ENCODE results near the gene LPP. TPM values are rescaled to one million over a fixed set of nuclear protein-coding genes. Genes with fewer than 3 reads are reported as not detected.
A peak's percentile ranks its signal among the peaks of the same experiment; 100 is the strongest.

LPP gene
- total RNA-seq, 1 donor from 2014 or later = 96.7 TPM

DNA sequence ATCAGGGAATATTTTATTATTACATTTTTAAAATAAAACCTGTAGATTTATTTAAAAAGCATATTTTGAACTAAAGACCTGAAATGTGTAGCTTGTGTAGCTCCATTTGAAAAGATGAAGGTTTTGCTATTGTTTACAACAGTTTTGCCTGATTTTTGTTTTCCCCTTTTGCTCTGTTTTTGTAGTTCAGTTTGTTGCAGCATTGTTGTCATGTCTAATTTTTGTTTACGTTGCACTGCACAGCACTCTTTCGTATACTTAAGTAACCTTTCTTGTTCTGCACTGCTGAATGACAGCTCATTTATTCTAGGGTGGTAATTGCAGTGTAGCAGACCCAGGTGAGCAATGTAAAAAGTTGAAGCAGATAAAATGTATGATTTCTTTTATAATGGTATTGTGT lies 435.8 kb downstream of the LPP start:
- H3K9me3 Mint-ChIP-seq = no peaks in the 10 kb centered on the region
- H3K4me3 Mint-ChIP-seq = peak overlapping the region; percentile 48
- no peak for DNase-seq (ENCODE audit: extremely low spot score, unreplicated experiment)
- H3K27me3 Mint-ChIP-seq = no peaks in the 10 kb centered on the region
- H3K27ac Mint-ChIP-seq = peak overlapping the region; percentile 40
- H3K4me1 Mint-ChIP-seq (ENCODE audit: unreplicated experiment) = peaks cover 10% of the 10 kb centered on the region
- TF ChIP-seq CTCF (conservative IDR thresholded peaks at IDR 0.05) = no peak
- no peaks in the 10 kb centered on the region for H3K36me3 Mint-ChIP-seq

- Mint-ChIP-seq H3K27ac (no peak overlapping the region), H3K27me3 (no peaks in the 10 kb centered on the region), H3K4me1 (ENCODE audit: unreplicated experiment) (peaks cover 4% of the 10 kb centered on the region), H3K4me3 (no peak overlapping the region), H3K9me3 (no peaks in the 10 kb centered on the region), H3K36me3 (no peaks in the 10 kb centered on the region)
- TF ChIP-seq CTCF (conservative IDR thresholded peaks at IDR 0.05) = no peak
- DNase-seq (ENCODE audit: extremely low spot score, unreplicated experiment) = no peak
Measured at GRCh38 chr3:188590557-188590956, 436.6 kb downstream of the LPP start.

DNA sequence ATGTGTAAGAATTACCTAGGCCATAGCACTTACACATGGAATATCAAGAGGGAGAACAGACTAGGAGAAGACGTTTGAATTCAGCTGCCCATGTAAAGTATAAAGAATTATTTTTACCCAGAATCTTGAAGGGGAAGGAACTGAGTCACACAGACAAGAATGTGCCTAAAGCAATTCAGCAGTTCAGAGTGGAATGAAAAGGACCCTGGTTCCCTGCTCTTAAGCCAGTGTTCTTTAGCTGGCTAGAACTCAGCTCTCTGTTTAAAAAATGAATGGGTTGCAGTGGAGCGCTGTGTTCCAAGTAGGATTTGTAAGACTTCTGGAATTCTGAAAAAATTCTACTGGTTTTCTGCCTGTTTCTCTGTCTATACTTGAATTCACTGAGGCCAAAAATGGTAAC lies 440.2 kb downstream of the LPP start:
- Mint-ChIP-seq H3K4me3 (no peak overlapping the region), H3K9me3 (no peaks in the 10 kb centered on the region), H3K27ac (peak overlapping the region; percentile 2), H3K4me1 (ENCODE audit: unreplicated experiment) (peaks cover 4% of the 10 kb centered on the region), H3K36me3 (no peaks in the 10 kb centered on the region), H3K27me3 (no peaks in the 10 kb centered on the region)
- no peak for TF ChIP-seq CTCF (conservative IDR thresholded peaks at IDR 0.05)
- no peak for DNase-seq (ENCODE audit: extremely low spot score, unreplicated experiment)

DNA sequence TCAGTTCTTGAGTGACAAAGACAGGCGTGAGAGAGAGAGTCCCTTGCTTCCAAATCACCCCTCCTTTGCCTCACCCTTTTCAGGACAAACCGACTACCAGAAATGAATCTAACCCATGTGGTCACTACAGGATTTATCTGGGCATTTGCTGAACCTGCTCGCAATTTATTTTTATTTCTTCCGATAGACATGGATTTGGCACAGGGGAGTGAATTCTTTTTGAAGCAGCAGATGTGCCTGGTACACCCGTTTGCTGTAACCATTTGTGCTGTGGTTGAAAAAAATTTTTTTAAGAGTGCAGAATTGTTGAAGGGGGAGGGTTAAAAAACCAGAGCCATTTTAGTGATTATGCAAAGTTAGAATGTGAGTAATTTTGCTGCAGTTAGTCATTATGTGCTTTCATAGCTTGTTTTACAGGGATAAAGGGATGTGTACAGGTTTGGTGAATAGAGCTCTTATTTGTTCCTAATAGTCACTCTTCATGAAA lies 442.0 kb downstream of the LPP start:
- no peak overlapping the region for H3K4me3 Mint-ChIP-seq
- no peaks in the 10 kb centered on the region for H3K9me3 Mint-ChIP-seq
- no peaks in the 10 kb centered on the region for H3K27me3 Mint-ChIP-seq
- H3K36me3 Mint-ChIP-seq = no peaks in the 10 kb centered on the region
- no peak for TF ChIP-seq CTCF (conservative IDR thresholded peaks at IDR 0.05)
- H3K4me1 Mint-ChIP-seq (ENCODE audit: unreplicated experiment) = no peaks in the 10 kb centered on the region
- no peak for DNase-seq (ENCODE audit: extremely low spot score, unreplicated experiment)
- H3K27ac Mint-ChIP-seq = no peak overlapping the region

DNA sequence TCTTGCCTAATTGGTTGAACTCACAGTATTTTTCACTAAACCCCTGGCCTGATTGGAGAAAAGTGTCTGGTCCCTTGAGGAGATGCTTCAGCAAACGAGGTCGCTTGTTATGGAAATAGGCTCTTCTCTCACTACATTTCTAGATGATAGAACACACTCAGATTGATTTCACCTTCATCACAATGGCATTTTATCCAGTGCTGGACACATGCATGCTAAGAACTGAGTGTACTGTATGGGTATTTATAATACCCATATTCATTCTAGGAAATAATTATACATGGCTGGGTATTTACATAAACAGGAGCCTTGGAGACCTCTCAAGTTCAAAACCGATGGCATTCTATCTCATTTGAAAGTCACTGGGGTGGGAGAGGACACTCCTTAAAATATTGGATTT lies 444.9 kb downstream of the LPP start:
- Mint-ChIP-seq H3K27ac (no peak overlapping the region), H3K4me3 (no peak overlapping the region), H3K9me3 (no peaks in the 10 kb centered on the region), H3K4me1 (ENCODE audit: unreplicated experiment) (no peaks in the 10 kb centered on the region), H3K36me3 (no peaks in the 10 kb centered on the region), H3K27me3 (no peaks in the 10 kb centered on the region)
- no peak for TF ChIP-seq CTCF (conservative IDR thresholded peaks at IDR 0.05)
- DNase-seq (ENCODE audit: extremely low spot score, unreplicated experiment) = no peak

DNA sequence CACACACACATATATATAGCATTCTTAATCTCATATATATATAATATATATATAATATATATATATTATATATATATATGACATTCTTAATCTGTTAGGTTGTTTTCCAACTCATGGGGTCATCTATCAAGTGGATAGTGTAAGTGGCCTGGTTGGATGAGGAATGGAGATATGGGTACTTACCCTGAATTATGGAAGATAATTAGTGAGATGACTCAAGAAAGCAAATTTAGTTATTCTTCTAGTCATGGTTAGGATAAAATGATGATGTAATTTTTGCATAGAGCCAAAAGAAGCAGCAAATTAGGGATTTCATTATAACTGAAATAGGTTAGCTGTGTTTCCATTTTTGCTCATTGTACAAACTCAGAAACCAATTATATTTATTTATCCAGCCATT lies 448.2 kb downstream of the LPP start:
- no peak overlapping the region for H3K4me3 Mint-ChIP-seq
- no peak overlapping the region for H3K27ac Mint-ChIP-seq
- no peak for DNase-seq (ENCODE audit: extremely low spot score, unreplicated experiment)
- peaks cover 6% of the 10 kb centered on the region for H3K4me1 Mint-ChIP-seq (ENCODE audit: unreplicated experiment)
- peaks cover 4% of the 10 kb centered on the region for H3K36me3 Mint-ChIP-seq
- no peaks in the 10 kb centered on the region for H3K9me3 Mint-ChIP-seq
- H3K27me3 Mint-ChIP-seq = no peaks in the 10 kb centered on the region
- TF ChIP-seq CTCF (conservative IDR thresholded peaks at IDR 0.05) = no peak

Data from type B pancreatic cell (in vitro differentiated cells).